K562 (cell line): Measurements from ENCODE around the gene LDB1. TPM values are rescaled to one million over a fixed set of nuclear protein-coding genes. Genes with fewer than 3 reads are reported as not detected.

ENCODE experiments used
- ARHGAP35 ChIP-seq: fragments of 450-650 bp; IDR thresholded peaks from 2 replicates; pipeline ENCODE4 v1.6.1; 2018; ENCODE audit not compliant: partially characterized antibody
- ATF7 ChIP-seq: fragments of 450-650 bp; IDR thresholded peaks from 2 replicates; pipeline ENCODE4 v1.7.1; 2014; ENCODE audit warnings: mild to moderate bottlenecking, moderate library complexity
- CREB3 ChIP-seq: fragments of 450-650 bp; conservative IDR thresholded peaks from 2 replicates; pipeline ENCODE4 v1.6.1; 2016; ENCODE audit warnings: missing genetic modification characterization, low read depth, mild to moderate bottlenecking, missing compliant biosample characterization, moderate library complexity
- DDX20 ChIP-seq: fragments of 450-650 bp; IDR thresholded peaks from 2 replicates; pipeline ENCODE4 v1.6.1; 2016; ENCODE audit warnings: missing genetic modification characterization, low read depth, mild to moderate bottlenecking, missing compliant biosample characterization, moderate library complexity
- E2F8 ChIP-seq: fragments of 450-650 bp; IDR thresholded peaks from 2 replicates; pipeline ENCODE4 v1.7.1; 2018; ENCODE audit warnings: mild to moderate bottlenecking, low read depth; ENCODE audit not compliant: partially characterized antibody
- ETV1 ChIP-seq: fragments of 450-650 bp; conservative IDR thresholded peaks from 2 replicates; pipeline ENCODE4 v1.6.1; 2016; ENCODE audit warnings: missing genetic modification characterization, control low read depth, low read depth, missing compliant biosample characterization
- FOXJ2 ChIP-seq: fragments of 200-800 bp; sonication (Bioruptor generic); IDR thresholded peaks from 2 replicates; pipeline ENCODE4 v1.6.1; 2016; ENCODE audit warnings: missing genetic modification characterization, missing compliant biosample characterization
- FOXP1 ChIP-seq: sonication (generic); formaldehyde crosslinking; IDR thresholded peaks from 2 replicates; pipeline ENCODE4 v1.8.0; 2022; ENCODE audit warnings: mild to moderate bottlenecking, missing genetic modification reagents
- GMEB1 ChIP-seq: fragments of 250-450 bp; sonication (Bioruptor Pico); IDR thresholded peaks from 2 replicates; pipeline ENCODE4 v1.4.0; 2020; ENCODE audit warnings: mild to moderate bottlenecking
- GTF3C2 ChIP-seq: IDR thresholded peaks from 3 replicates; pipeline ENCODE4 v1.6.1; 2011; ENCODE audit warnings: borderline replicate concordance, mild to moderate bottlenecking, moderate library complexity; ENCODE audit not compliant: insufficient read length; ENCODE audit errors: extremely low read depth
- MCM3 ChIP-seq: fragments of 450-650 bp; IDR thresholded peaks from 2 replicates; pipeline ENCODE4 v1.6.1; 2016
- RBBP5 ChIP-seq: fragments of 200-600 bp; sonication (generic); IDR thresholded peaks from 2 replicates; pipeline ENCODE4 v1.6.1; 2012; ENCODE audit warnings: borderline replicate concordance, mild to moderate bottlenecking, low read length, control low read depth, inconsistent platforms; ENCODE audit not compliant: insufficient read depth, poor library complexity, severe bottlenecking
- UBTF ChIP-seq, 2 experiments: IDR thresholded peaks; 2 replicates each; pipeline ENCODE4 v1.6.1; 2012; ENCODE audit warnings: improper control_type of control experiment in 2 of 2, low read depth in 2 of 2, low read length in 2 of 2, borderline replicate concordance in 1 of 2
- ZFX ChIP-seq: sonication (generic); formaldehyde crosslinking; IDR thresholded peaks from 2 replicates; pipeline ENCODE4 v1.8.0; 2022; ENCODE audit warnings: mild to moderate bottlenecking, missing genetic modification reagents, moderate library complexity
- ZNF408 ChIP-seq: fragments of 250-450 bp; sonication (Bioruptor Pico); IDR thresholded peaks from 2 replicates; pipeline ENCODE4 v1.4.0; 2020; ENCODE audit warnings: low read depth, mild to moderate bottlenecking, moderate library complexity
- polyA plus RNA-seq, 8 experiments: library from polyadenylated mRNA; depleted of rRNA in 4 of 8; stranded (reverse) in 5 of 8; unstranded in 3 of 8; fragments of >200 nt; fragmentation: Nextera tagmentation in 2 of 8; fragmentation: Illumina TruSeq in 1 of 8; extraction: Ambion mirVana in 2 of 8; extraction: Trizol in 1 of 8; gene quantifications; 2 replicates each; pipeline versions ENCODE4 v1.2.1 to v1.2.3, GENCODE V29; 2011 to 2014; ENCODE audit warnings: inconsistent platforms in 1 of 8, missing spikeins in 1 of 8
- total RNA-seq, 7 experiments: library from RNA; depleted of rRNA in 6 of 7; stranded (reverse); fragments of >200 nt in 6 of 7; fragmentation: Illumina TruSeq in 2 of 7; extraction: Trizol in 2 of 7; gene quantifications; 2 replicates each; pipeline versions ENCODE4 v1.2.1 to v1.2.3, GENCODE V29; 2011 to 2021; ENCODE audit warnings: low replicate concordance in 1 of 7

Gene LDB1
- total and polyA plus RNA-seq, 9 of the 15 experiments (the other 6 are each of a cell fraction or from before 2014, with no cell fraction given), result 1.9 to 137 (median 105) TPM

- TF ChIP-seq GMEB1 (CRISPR knock-in tag) (no peak), FOXP1 (peak; percentile 76; the same call in 1 of the 2 replicates), CREB3 (tag) (no peak), ZNF408 (CRISPR knock-in tag) (no peak), ZFX (peak; percentile 74), E2F8 (no peak), ATF7 (no peak), UBTF (IDR thresholded peaks at IDR 0.05; ENCODE audit: borderline replicate concordance in 1 of 2, low read depth in 2 of 2, low read length in 2 of 2) (0 out of 4 replicates have a peak, but pooled peaks of 1 of the 2 experiments have one; percentile 12), RBBP5 (peak; percentile 64), ARHGAP35 (no peak), FOXJ2 (tag) (no peak), ETV1 (tag) (no peak), GTF3C2 (no peak), MCM3 (no peak), DDX20 (tag) (no peak)
These were observed 54.4 kb downstream of the LDB1 start (continued) for GRCh38 chr10:102065561-102066398.
